HepG2 (cell line): Measurements from ENCODE around the gene MBLAC2. TPM values are rescaled to one million over a fixed set of nuclear protein-coding genes. Genes with fewer than 3 reads are reported as not detected.

Experiments
- CBX1 ChIP-seq: IDR thresholded peaks from one replicate; pipeline ENCODE4 v1.6.1; 2016; ENCODE audit warnings: antibody characterized with exemption, low read depth
- HOXA3 ChIP-seq: sonication (generic); formaldehyde crosslinking; IDR thresholded peaks from 2 replicates; pipeline ENCODE4 v1.5.0; 2020; ENCODE audit warnings: missing genetic modification reagents
- MED13 ChIP-seq: sonication (generic); formaldehyde crosslinking; IDR thresholded peaks from 2 replicates; pipeline ENCODE4 v1.5.0; 2020; ENCODE audit warnings: missing genetic modification reagents
- NFKB2 ChIP-seq: sonication (generic); formaldehyde crosslinking; IDR thresholded peaks from 2 replicates; pipeline ENCODE4 v1.4.0; 2020; ENCODE audit warnings: missing genetic modification reagents, borderline replicate concordance
- REL ChIP-seq: sonication (generic); formaldehyde crosslinking; conservative IDR thresholded peaks from 2 replicates; pipeline ENCODE4 v1.8.0; 2022; ENCODE audit warnings: mild to moderate bottlenecking, missing genetic modification reagents, moderate library complexity
- TP53 ChIP-seq: sonication (generic); formaldehyde crosslinking; conservative IDR thresholded peaks from 2 replicates; pipeline ENCODE4 v1.4.0; 2020; ENCODE audit warnings: missing genetic modification reagents
- XRCC5 ChIP-seq: fragments of 200-400 bp; formaldehyde crosslinking; optimal IDR thresholded peaks from 2 replicates; pipeline ENCODE3; 2017; ENCODE audit warnings: mild to moderate bottlenecking, low read length
- ZBTB8A ChIP-seq: sonication (generic); formaldehyde crosslinking; IDR thresholded peaks from 2 replicates; pipeline ENCODE4 v1.4.0; 2020; ENCODE audit warnings: mild to moderate bottlenecking, low read depth, missing genetic modification reagents, borderline replicate concordance
- ZFP62 ChIP-seq: sonication (generic); formaldehyde crosslinking; IDR thresholded peaks from 2 replicates; pipeline ENCODE4 v1.4.0; 2020; ENCODE audit warnings: missing genetic modification reagents
- ZMAT3 ChIP-seq: sonication (generic); formaldehyde crosslinking; conservative IDR thresholded peaks from 2 replicates; pipeline ENCODE4 v1.7.0; 2021; ENCODE audit warnings: missing genetic modification reagents
- ZNF234 ChIP-seq: sonication (generic); formaldehyde crosslinking; conservative IDR thresholded peaks from 2 replicates; pipeline ENCODE4 v1.5.1; 2020; ENCODE audit warnings: mild to moderate bottlenecking, missing genetic modification reagents
- ZNF333 ChIP-seq: sonication (generic); formaldehyde crosslinking; IDR thresholded peaks from 2 replicates; pipeline ENCODE4 v1.4.0; 2020; ENCODE audit warnings: mild to moderate bottlenecking, missing genetic modification reagents, borderline replicate concordance
- ZNF44 ChIP-seq: sonication (generic); formaldehyde crosslinking; IDR thresholded peaks from 2 replicates; pipeline ENCODE4 v1.5.1; 2020; ENCODE audit warnings: mild to moderate bottlenecking, missing genetic modification reagents
- ZNF543 ChIP-seq: sonication (generic); formaldehyde crosslinking; IDR thresholded peaks from 2 replicates; pipeline ENCODE4 v1.4.0; 2020; ENCODE audit warnings: mild to moderate bottlenecking, missing genetic modification reagents
- ZNF577 ChIP-seq: sonication (generic); formaldehyde crosslinking; IDR thresholded peaks from 2 replicates; pipeline ENCODE4 v1.4.0; 2020; ENCODE audit warnings: mild to moderate bottlenecking, low read depth, missing genetic modification reagents, borderline replicate concordance
- ZNF788 ChIP-seq: sonication (generic); formaldehyde crosslinking; IDR thresholded peaks from 2 replicates; pipeline ENCODE4 v1.5.0; 2020; ENCODE audit warnings: mild to moderate bottlenecking, missing genetic modification reagents, borderline replicate concordance
- ZNF790 ChIP-seq: sonication (generic); formaldehyde crosslinking; IDR thresholded peaks from 2 replicates; pipeline ENCODE4 v1.8.0; 2022; ENCODE audit warnings: missing genetic modification reagents, mild to moderate bottlenecking, borderline replicate concordance
- ZSCAN21 ChIP-seq: sonication (generic); formaldehyde crosslinking; IDR thresholded peaks from 2 replicates; pipeline ENCODE4 v1.8.0; 2022; ENCODE audit warnings: mild to moderate bottlenecking, missing genetic modification reagents, moderate library complexity, borderline replicate concordance
- polyA plus RNA-seq, 8 experiments: library from polyadenylated mRNA; depleted of rRNA in 3 of 8; stranded (reverse) in 7 of 8; unstranded in 1 of 8; fragments of >200 nt; fragmentation: Illumina TruSeq in 4 of 8; extraction: Trizol in 4 of 8; gene quantifications; 2 replicates each; pipeline versions ENCODE4 v1.2.1 to v1.2.3, GENCODE V29; 2011 to 2016; ENCODE audit warnings: low read depth in 4 of 8, missing spikeins in 1 of 8, mixed read lengths in 1 of 8; ENCODE audit not compliant: insufficient read depth in 1 of 8
- total RNA-seq, 5 experiments: library from RNA; depleted of rRNA; stranded (reverse); fragments of >200 nt; fragmentation: Illumina TruSeq; extraction: Trizol; gene quantifications; 2 replicates each; pipeline ENCODE4 v1.2.3, GENCODE V29; 2016; ENCODE audit warnings: low read depth in 1 of 5
- TF ChIP-seq, protein P1 (sequence below): sonication (generic); formaldehyde crosslinking; IDR thresholded peaks from 2 replicates; pipeline ENCODE4 v1.8.0; 2022; ENCODE audit warnings: missing genetic modification reagents, mild to moderate bottlenecking, moderate library complexity, borderline replicate concordance
- TF ChIP-seq, protein P2 (sequence below): sonication (generic); formaldehyde crosslinking; IDR thresholded peaks from 2 replicates; pipeline ENCODE4 v1.8.0; 2022; ENCODE audit warnings: mild to moderate bottlenecking, missing genetic modification reagents, moderate library complexity
- TF ChIP-seq, protein P3 (sequence below): sonication (generic); formaldehyde crosslinking; IDR thresholded peaks from 2 replicates; pipeline ENCODE4 v1.8.1; 2023; ENCODE audit warnings: mild to moderate bottlenecking, missing genetic modification reagents, borderline replicate concordance
- TF ChIP-seq, protein P4 (sequence below): sonication (generic); formaldehyde crosslinking; IDR thresholded peaks from 2 replicates; pipeline ENCODE4 v1.5.0; 2020; ENCODE audit warnings: missing genetic modification reagents, mild to moderate bottlenecking, borderline replicate concordance
- TF ChIP-seq, protein P5 (sequence below): sonication (generic); formaldehyde crosslinking; IDR thresholded peaks from 2 replicates; pipeline ENCODE4 v1.4.0; 2020; ENCODE audit warnings: missing genetic modification reagents

MBLAC2 gene
- total and polyA plus RNA-seq, 2 of the 13 experiments (the other 11 are each of a cell fraction or from before 2014, with no cell fraction given) = 2.9 to 4.1 TPM

DNA sequence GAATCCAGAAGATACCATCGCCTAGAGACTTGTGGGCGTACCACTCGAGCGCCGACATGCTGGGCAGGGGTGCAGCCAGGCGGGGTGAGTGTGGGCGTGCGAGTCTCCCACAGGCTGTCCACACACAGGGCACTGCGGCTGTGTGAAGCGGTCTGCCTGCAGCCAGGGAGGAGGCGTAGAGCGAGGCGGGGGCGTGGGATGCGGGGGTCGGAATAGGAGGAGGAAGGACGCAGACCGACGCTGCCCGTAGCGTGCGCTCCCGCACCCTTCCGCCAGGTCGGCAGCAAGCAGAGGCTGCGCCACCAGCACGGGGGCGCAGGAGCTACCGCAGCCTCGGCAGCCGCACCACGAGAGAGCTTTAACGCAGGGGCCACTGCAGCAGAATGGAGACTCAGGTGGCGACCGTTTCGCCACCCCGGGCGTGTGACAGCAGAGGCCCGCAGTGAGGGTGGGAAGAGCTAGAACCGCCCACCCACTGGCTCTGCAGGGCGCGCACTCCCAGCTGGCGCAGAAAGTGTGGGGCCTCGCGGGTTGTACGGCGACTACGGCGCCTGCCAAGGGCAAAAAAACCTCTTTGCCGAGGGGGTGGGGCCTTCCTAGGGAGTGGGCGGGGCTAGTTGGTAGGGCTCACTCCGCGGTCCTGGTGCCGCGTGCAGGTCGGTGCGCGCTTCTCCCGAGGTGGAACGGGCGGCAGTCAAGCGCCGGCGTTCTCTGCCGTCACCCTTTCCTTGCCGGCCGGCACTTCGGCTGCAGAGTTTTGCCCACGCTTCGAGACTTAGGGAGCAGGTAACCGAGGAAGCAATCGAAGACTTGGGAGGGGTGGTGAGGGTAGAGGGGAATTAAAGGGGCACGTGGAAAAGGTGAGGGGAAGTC is at the start of gene MBLAC2, which contains the start of gene POLR3G (continued):
- TF ChIP-seq TP53 (CRISPR knock-in tag) (peak; percentile 9; the same call in 1 of the 2 replicates), ZBTB8A (CRISPR knock-in tag) (no peak), ZFP62 (CRISPR knock-in tag) (no peak), ZNF577 (CRISPR knock-in tag) (no peak), ZMAT3 (CRISPR knock-in tag) (no peak; the same call in 1 of the 2 replicates), ZSCAN21 (no peak; the same call in none of the 2 replicates), ZNF234 (CRISPR knock-in tag) (no peak; the same call in 1 of the 2 replicates), REL (CRISPR knock-in tag) (peak; percentile 60; the same call in 1 of the 2 replicates), XRCC5 (peak; percentile 26), ZNF543 (CRISPR knock-in tag) (0 out of 2 replicates have a peak, but pooled peaks have one; percentile 47), ZNF788 (peak; percentile 91; the same call in 1 of the 2 replicates), ZNF333 (CRISPR knock-in tag) (peak; percentile 98), NFKB2 (CRISPR knock-in tag) (peak; percentile 68; the same call in 1 of the 2 replicates), MED13 (CRISPR knock-in tag) (peak; percentile 37; the same call in 1 of the 2 replicates), CBX1 (peak; percentile 54), HOXA3 (CRISPR knock-in tag) (peak; percentile 84), ZNF790 (CRISPR knock-in tag) (peak; percentile 92), ZNF44 (CRISPR knock-in tag) (peak; percentile 57; the same call in 1 of the 2 replicates)
- TF ChIP-seq, protein P1, sequence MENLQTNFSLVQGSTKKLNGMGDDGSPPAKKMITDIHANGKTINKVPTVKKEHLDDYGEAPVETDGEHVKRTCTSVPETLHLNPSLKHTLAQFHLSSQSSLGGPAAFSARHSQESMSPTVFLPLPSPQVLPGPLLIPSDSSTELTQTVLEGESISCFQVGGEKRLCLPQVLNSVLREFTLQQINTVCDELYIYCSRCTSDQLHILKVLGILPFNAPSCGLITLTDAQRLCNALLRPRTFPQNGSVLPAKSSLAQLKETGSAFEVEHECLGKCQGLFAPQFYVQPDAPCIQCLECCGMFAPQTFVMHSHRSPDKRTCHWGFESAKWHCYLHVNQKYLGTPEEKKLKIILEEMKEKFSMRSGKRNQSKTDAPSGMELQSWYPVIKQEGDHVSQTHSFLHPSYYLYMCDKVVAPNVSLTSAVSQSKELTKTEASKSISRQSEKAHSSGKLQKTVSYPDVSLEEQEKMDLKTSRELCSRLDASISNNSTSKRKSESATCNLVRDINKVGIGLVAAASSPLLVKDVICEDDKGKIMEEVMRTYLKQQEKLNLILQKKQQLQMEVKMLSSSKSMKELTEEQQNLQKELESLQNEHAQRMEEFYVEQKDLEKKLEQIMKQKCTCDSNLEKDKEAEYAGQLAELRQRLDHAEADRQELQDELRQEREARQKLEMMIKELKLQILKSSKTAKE (CRISPR knock-in tag) = no peak
- TF ChIP-seq, protein P2, sequence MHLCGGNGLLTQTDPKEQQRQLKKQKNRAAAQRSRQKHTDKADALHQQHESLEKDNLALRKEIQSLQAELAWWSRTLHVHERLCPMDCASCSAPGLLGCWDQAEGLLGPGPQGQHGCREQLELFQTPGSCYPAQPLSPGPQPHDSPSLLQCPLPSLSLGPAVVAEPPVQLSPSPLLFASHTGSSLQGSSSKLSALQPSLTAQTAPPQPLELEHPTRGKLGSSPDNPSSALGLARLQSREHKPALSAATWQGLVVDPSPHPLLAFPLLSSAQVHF (CRISPR knock-in tag) = no peak
- TF ChIP-seq, protein P3, sequence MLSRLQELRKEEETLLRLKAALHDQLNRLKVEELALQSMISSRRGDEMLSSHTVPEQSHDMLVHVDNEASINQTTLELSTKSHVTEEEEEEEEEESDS = peak; percentile 61; the same call in 1 of the 2 replicates
- TF ChIP-seq, protein P4, sequence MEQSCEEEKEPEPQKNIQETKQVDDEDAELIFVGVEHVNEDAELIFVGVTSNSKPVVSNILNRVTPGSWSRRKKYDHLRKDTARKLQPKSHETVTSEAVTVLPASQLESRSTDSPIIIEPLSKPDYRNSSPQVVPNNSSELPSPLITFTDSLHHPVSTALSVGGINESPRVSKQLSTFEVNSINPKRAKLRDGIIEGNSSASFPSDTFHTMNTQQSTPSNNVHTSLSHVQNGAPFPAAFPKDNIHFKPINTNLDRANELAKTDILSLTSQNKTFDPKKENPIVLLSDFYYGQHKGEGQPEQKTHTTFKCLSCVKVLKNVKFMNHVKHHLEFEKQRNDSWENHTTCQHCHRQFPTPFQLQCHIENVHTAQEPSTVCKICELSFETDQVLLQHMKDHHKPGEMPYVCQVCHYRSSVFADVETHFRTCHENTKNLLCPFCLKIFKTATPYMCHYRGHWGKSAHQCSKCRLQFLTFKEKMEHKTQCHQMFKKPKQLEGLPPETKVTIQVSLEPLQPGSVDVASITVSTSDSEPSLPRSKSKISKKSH (CRISPR knock-in tag) = peak; percentile 2
- TF ChIP-seq, protein P5, sequence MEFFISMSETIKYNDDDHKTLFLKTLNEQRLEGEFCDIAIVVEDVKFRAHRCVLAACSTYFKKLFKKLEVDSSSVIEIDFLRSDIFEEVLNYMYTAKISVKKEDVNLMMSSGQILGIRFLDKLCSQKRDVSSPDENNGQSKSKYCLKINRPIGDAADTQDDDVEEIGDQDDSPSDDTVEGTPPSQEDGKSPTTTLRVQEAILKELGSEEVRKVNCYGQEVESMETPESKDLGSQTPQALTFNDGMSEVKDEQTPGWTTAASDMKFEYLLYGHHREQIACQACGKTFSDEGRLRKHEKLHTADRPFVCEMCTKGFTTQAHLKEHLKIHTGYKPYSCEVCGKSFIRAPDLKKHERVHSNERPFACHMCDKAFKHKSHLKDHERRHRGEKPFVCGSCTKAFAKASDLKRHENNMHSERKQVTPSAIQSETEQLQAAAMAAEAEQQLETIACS = 0 out of 2 replicates have a peak, but pooled peaks have one; percentile 37
